ENCODE data around the gene SLC22A25. TPM values are rescaled to one million over a fixed set of nuclear protein-coding genes. Genes with fewer than 3 reads are reported as not detected.
"Not testable (repeated sequence)": the region's sequence is repeated elsewhere in the genome, so short reads cannot be mapped to it uniquely, and the experiment has no call there.

SLC22A25 gene
- total RNA-seq, 1 experiment from 2014 or later = not detected

DNA sequence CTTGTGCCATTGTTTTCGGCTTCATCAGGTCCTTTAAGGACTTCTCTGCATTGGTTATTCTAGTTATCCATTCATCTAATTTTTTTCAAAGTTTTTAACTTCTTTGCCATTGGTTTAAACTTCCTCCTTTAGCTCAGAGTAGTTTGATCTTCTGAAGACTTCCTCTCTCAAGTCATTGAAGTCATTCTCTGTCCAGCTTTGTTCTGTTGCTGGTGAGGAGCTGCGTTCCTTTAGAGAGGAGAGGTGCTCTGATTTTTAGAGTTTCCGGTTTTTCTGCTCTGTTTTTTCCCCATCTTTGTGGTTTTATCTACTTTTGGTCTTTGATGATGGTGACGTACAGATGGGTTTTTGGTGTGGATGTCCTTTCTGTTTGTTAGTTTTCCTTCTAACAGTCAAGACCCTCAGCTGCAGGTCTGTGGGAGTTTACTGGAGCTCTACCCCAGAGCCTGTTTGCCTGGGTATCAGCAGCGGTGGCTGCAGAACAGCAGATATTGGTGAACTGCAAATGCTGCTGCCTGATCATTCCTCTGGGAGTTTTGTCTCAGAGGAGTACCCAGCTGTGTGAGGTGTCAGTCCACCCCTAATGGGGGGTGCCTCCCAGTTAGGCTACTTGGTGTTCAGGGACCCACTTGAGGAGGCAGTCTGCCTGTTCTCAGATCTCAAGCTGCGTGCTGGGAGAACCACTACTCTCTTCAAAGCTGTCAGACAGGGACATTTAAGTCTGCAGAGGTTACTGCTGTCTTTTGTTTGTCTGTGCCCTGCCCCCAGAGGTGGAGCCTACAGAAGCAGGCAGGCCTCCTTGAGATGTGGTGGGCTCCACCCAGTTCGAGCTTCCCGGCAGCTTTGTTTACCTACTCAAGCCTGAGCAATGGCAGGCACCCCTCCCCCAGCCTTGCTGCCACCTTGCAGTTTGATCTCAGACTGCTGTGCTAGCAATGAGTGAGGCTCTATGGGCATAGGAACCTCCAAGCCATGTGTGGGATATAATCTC, 7.6 kb downstream of the SLC22A25 start:
- DNase-seq (ENCODE audit: low read depth) = not testable (repeated sequence)

DNA sequence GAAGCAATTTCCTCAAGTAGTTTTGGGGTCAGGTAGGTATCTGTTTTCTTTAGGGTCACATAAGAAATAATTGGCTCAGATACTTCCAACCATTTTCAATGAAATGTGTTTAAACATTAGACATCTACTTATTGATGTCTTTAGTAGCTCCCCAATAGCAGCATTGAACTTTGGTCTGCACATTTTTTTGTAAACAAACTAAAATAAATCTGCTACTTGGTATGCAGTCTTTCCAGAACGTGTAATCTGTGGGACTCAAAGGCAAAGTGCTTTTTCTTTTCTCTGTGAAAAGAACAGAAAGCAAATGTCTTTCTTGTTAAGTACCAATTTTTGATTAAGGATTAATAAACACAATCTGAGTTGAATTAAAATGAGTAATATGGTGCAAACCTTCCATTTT, 13.6 kb downstream of the SLC22A25 start:
- DNase-seq (ENCODE audit: low read depth) = no peak

DNA sequence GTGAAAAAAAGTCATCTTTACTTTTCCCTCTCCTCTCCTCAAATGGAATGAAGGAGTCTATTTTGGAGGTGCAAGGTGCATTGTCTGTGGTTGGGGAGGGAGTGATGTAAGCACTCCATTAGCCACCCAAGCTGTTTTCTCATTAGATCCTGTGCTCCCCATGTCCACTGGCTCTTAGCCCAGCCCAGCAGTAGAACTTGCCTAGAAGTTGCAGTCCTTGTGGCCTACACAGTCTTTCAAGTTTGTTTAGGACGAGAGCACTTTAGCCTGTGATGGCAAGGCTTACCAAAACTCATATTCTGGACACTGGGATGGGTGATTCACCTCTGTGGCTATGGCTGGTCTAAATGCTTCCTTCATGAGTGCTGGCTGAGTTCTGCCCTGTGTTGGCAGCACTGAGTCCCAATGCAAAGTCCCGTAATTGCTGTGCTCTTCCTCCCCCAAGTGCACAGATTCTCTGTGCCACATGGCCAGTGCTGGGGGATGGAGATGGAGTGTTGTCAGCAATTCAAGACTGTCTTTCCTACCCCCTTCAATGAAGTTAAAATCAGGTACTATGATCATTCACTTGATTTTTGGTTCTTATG, 15.8 kb downstream of the SLC22A25 start:
- DNase-seq (ENCODE audit: low read depth) = no peak

DNA sequence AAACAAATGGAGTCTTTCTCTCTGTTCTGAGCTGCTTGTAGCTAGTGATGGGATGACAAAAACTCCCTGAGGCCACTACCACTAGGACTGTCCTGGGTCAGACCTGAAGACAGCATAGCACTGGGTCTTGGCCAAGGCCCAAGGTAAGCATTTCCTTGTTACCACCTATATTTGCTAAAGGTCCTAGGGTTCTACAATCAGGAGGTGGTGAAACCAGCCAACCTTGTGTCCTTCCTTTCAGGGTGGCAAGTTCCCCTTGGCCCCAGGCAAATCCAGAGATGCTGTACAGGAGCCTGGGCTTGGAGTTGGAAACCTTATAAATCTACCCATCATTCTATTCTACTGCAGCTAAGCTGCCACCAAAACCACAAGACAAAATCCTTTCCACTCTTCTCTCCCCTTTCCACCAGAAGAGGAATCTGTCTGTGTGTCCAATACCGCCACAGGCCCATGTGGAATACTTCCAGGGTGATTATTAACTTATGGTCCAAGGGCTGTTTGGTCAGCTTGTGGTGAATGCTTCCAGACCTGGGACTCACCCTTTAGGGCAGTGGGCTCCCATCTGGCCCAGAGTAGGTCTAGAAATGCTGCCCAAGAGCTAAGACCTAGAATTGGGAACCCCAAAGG, 16.8 kb downstream of the SLC22A25 start:
- DNase-seq (ENCODE audit: low read depth) = no peak

DNA sequence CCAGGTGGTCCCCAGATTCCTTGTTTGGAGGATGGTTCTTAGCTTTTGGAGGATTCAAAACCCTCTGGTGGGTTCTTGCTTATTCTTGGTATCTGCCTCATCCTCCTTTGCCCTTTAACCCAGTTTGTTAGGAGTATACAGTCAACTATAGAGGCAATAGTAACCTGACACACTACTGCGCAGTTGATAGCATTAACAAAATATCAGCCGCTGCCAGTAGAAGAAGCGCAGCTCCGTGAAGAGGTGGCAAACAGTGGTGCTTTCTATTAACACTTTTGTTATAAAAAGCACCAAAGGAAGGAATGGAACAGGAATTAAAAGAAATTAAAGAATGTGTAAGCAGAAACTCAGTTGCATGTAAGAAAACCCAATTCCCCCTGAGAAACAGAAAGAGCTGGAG, 29.3 kb downstream of the SLC22A25 start:
- no peak for DNase-seq (ENCODE audit: low read depth)

DNA sequence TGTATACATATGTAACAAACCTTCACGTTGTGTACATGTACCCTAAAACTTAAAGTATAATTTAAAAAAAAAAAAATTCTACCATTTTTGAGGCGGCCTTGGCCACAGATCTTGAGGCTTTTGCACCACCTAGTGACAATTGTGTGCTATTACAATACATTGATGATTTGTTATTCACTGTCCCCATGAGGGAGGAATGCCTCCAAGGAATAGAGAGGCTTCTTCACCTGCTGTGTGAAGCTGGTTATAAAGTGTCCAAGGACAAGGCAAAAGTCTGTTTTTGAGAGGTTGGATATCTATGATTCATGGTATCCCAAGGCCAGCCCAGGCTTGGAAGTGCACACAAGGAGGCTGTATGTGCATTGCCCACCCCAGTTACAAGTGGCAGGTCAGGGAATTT, 30.7 kb downstream of the SLC22A25 start:
- peak; percentile 16 for DNase-seq (ENCODE audit: low read depth)

DNA sequence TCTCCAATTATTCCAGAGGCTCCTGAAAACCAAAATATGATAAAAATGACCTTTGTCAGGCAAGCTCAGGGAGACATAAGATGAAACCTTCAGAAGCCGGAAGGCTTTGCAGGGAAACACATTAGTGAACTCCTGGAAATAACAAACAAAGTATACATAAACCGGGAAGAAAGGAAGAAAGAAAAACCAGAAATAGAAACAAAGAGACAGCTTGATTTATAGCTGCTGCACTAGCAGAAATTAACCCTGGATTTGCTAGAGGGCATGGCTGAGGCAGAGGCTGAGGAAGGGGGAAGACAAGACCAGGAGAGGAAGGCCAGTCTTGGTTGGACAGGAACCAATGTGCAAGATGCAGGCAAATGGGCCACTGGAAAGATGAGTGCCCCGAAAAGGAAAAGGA, 33.3 kb downstream of the SLC22A25 start:
- DNase-seq (ENCODE audit: low read depth) = no peak

Other genes starting within 250 kb of the SLC22A25 start
- gene SLC22A8, start 227.8 kb downstream of the SLC22A25 start, total RNA-seq (2014; rRNA removed) = not detected in 2 replicates
- not detected in 2 replicates for gene SLC22A24, start 99.4 kb downstream of the SLC22A25 start, total RNA-seq (2014; rRNA removed)
- gene SLC22A9, start 126.2 kb upstream of the SLC22A25 start, total RNA-seq (2014; rRNA removed) = not detected in 2 replicates
- gene PLAAT5, start 247.6 kb upstream of the SLC22A25 start, total RNA-seq (2014; rRNA removed) = not detected in 2 replicates

Data from LHCN-M2 (cell line).